Uterus (tissue), 4 donors: Measurements from ENCODE around the gene TTC9B. TPM values are rescaled to one million over a fixed set of nuclear protein-coding genes. Genes with fewer than 3 reads are reported as not detected.

ENCODE experiments used
- DNase-seq, 2 donors: peaks; one replicate each; pipeline ENCODE4 v3.0.0-alpha.2; 2019 to 2020
- H3K27ac ChIP-seq, 2 donors: fragments of 200-600 bp; sonication (generic); 1 replicate in 1 of 2; 2 replicates in 1 of 2; pipeline ENCODE4 v1.5.1; 2016 to 2018
- H3K27me3 ChIP-seq, 2 donors: fragments of 200-600 bp; sonication (generic); one replicate each; pipeline ENCODE4 v1.5.1; 2018 to 2019; ENCODE audit warnings: control low read depth in 1 of 2
- H3K36me3 ChIP-seq, 2 donors: fragments of 200-600 bp; sonication (generic); one replicate each; pipeline ENCODE4 v1.5.1; 2019; ENCODE audit warnings: control low read depth in 1 of 2
- H3K4me1 ChIP-seq, 2 donors: fragments of 200-600 bp; sonication (generic); one replicate each; pipeline ENCODE4 v1.5.1; 2018 to 2019; ENCODE audit warnings: control low read depth in 1 of 2
- H3K4me3 ChIP-seq, 2 donors: fragments of 200-600 bp; sonication (generic); 1 replicate in 1 of 2; 2 replicates in 1 of 2; pipeline ENCODE4 v1.5.1; 2018 to 2019; ENCODE audit warnings: mild to moderate bottlenecking in 1 of 2
- H3K9me3 ChIP-seq, 2 donors: fragments of 200-600 bp; sonication (generic); one replicate each; pipeline ENCODE4 v1.5.1; 2019; ENCODE audit warnings: control low read depth in 1 of 2
- CTCF ChIP-seq, 4 experiments: fragments of 200-600 bp in 2 of 4; fragments of 450-650 bp in 2 of 4; sonication (generic) in 2 of 4; IDR thresholded peaks; one replicate each; pipeline ENCODE4 v1.5.1; 2016 to 2019; ENCODE audit warnings: antibody characterized with exemption in 4 of 4, mild to moderate bottlenecking in 2 of 4, moderate library complexity in 1 of 4
- POLR2A ChIP-seq, 2 donors: fragments of 450-650 bp; IDR thresholded peaks; one replicate each; pipeline ENCODE4 v1.6.1; 2016; ENCODE audit warnings: antibody characterized with exemption in 2 of 2, mild to moderate bottlenecking in 1 of 2, moderate library complexity in 1 of 2
- intact Hi-C: fragments of 100-400 bp; cut with DNase I; formaldehyde crosslinking; loops from one replicate; pipeline ENCODE4 v1.15.1; 2023; ENCODE audit warnings: low total_unique reads
- total RNA-seq, 4 donors: library from RNA; depleted of rRNA in 3 of 4; stranded (reverse); fragments of >200 nt in 3 of 4; gene quantifications; one replicate each; pipeline versions ENCODE4 v1.1.0 to v1.2.4, GENCODE V29; 2014 to 2023
- donor health status: DM: yes; HTN: yes; CAD: no.

TTC9B gene
- total RNA-seq, 4 donors from 2014 or later: not detected

- intact Hi-C loops: no loop called here
- H3K27ac ChIP-seq: no peak overlapping the region
- no peak for DNase-seq
- H3K27me3 ChIP-seq: peaks cover 22 to 30% of the 10 kb centered on the region in 2 donors
- no peak for TF ChIP-seq CTCF (IDR thresholded peaks at IDR 0.05)
- TF ChIP-seq POLR2A (IDR thresholded peaks at IDR 0.05): no peak
- no peaks in the 10 kb centered on the region for H3K4me1 ChIP-seq
- H3K36me3 ChIP-seq: no peaks in the 10 kb centered on the region
- H3K4me3 ChIP-seq: no peak overlapping the region
- H3K9me3 ChIP-seq: no peaks in the 10 kb centered on the region
Measured at GRCh38 chr19:40214936-40215335, 3.2 kb downstream of the TTC9B start.

- no peak for DNase-seq
- Histone ChIP-seq H3K9me3 (no peaks in the 10 kb centered on the region), H3K27me3 (peaks cover 22 to 30% of the 10 kb centered on the region in 2 donors), H3K4me3 (no peak overlapping the region), H3K4me1 (no peaks in the 10 kb centered on the region), H3K36me3 (no peaks in the 10 kb centered on the region), H3K27ac (no peak overlapping the region)
- intact Hi-C loops: no loop called here
- TF ChIP-seq POLR2A (IDR thresholded peaks at IDR 0.05): no peak
- no peak for TF ChIP-seq CTCF (IDR thresholded peaks at IDR 0.05)
Measured at GRCh38 chr19:40213882-40214570, 4.2 kb downstream of the TTC9B start.

GRCh38 chr19:40213251-40213829 is 4.8 kb downstream of the TTC9B start:
- Histone ChIP-seq H3K4me3 (no peak overlapping the region), H3K27me3 (peaks cover 15 to 23% of the 10 kb centered on the region in 2 donors), H3K36me3 (no peaks in the 10 kb centered on the region), H3K27ac (no peak overlapping the region), H3K9me3 (no peaks in the 10 kb centered on the region), H3K4me1 (no peaks in the 10 kb centered on the region)
- DNase-seq: no peak
- TF ChIP-seq POLR2A (IDR thresholded peaks at IDR 0.05) (no peak), CTCF (IDR thresholded peaks at IDR 0.05) (no peak)
- intact Hi-C loops: no loop called here

- Histone ChIP-seq H3K27me3 (no peaks in the 10 kb centered on the region), H3K9me3 (no peaks in the 10 kb centered on the region), H3K4me3 (no peak overlapping the region), H3K4me1 (no peaks in the 10 kb centered on the region), H3K27ac (no peak overlapping the region), H3K36me3 (no peaks in the 10 kb centered on the region)
- no peak for DNase-seq
- intact Hi-C loops: no loop called here
- no peak for TF ChIP-seq CTCF (IDR thresholded peaks at IDR 0.05)
- no peak for TF ChIP-seq POLR2A (IDR thresholded peaks at IDR 0.05)
Measured at GRCh38 chr19:40210889-40211288, 7.3 kb downstream of the TTC9B start.

- Histone ChIP-seq H3K27ac (no peak overlapping the region), H3K9me3 (no peaks in the 10 kb centered on the region), H3K27me3 (no peaks in the 10 kb centered on the region), H3K36me3 (no peaks in the 10 kb centered on the region), H3K4me1 (no peaks in the 10 kb centered on the region), H3K4me3 (no peak overlapping the region)
- no peak for DNase-seq
- intact Hi-C loops: no loop called here
- TF ChIP-seq CTCF (IDR thresholded peaks at IDR 0.05): no peak
- TF ChIP-seq POLR2A (IDR thresholded peaks at IDR 0.05): no peak
Measured at GRCh38 chr19:40208602-40209001, 9.6 kb downstream of the TTC9B start.
